HG02610 (cell line): ENCODE data around the gene DHCR7.

Source experiments
- ATAC-seq: cut with Tn5 transposase; IDR thresholded peaks from one replicate; pipeline ENCODE4 v1.9.1; 2021; ENCODE audit warnings: mild to moderate bottlenecking, moderate library complexity; ENCODE audit not compliant: unreplicated experiment

DHCR7 gene

DNA sequence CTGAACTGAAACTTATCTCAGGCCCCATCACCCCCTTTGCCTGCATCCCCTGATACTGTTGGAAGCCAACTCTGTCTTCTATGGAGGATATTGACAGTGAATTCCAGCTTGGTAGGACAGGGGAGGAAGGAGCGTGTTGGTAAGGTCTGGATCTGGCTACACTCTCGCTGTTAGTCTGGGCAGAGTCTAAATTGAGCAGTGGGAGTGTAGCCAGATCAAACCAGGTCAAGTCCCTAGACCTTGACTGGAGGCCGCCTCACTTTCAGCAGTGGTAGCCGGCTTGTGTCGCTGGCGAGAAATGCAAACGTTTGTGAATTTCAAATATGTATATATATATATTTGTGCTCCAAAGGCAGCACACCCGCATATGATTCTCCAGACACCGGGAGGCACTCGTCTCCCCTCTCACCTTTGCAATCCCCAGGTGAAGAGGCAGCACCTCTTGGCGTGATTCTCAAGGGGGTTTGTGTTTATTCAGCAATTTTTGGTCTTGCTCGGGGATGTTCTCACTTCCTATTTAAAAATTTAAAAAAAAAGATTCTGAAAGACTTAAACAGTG is 26.7 kb downstream of the DHCR7 start:
- ATAC-seq = no peak

DNA sequence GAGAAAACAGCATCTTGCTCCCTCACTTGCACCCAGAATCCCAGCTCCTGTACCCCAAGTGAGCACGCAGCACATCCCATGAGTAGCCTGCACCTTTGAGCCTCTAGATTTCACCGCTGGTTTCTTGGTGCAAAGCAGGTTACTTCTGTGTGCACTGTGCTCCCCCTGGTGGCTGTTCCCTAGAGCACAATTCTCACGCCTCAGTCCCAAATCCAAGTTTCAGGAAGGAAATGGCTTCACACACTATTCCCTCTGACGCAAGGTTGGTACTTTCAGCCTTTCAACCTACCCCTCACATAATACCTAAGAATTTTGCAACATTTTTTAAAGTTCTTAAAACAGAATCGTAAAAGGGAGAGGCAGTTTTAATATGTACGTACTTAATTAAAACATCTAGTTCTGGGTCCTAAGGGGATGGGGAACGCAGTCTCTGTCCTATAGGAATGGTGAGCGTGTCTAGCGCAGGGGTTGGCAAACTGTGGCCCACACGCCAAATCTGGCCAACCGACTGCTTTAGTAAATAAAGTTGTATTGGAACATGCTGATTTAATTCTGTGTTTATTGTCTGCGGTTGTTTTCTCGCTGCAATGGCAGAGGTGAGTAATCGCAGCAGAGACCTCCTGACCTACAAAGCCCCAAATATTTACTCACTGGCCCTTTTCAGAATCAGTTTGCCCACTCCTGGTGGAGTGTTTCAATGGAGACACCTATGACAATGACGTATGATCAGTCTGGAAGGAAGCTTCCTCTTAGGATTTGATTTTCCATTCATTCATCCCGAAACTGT is 27.5 kb downstream of the DHCR7 start:
- no peak for ATAC-seq

- no peak for ATAC-seq
Observed at GRCh38 chr11:71418643-71419042, 29.6 kb downstream of the DHCR7 start.

GRCh38 chr11:71414645-71415044 is 33.5 kb downstream of the DHCR7 start:
- no peak for ATAC-seq

- ATAC-seq = no peak
Observed at GRCh38 chr11:71410363-71410966, 37.7 kb downstream of the DHCR7 start.

DNA sequence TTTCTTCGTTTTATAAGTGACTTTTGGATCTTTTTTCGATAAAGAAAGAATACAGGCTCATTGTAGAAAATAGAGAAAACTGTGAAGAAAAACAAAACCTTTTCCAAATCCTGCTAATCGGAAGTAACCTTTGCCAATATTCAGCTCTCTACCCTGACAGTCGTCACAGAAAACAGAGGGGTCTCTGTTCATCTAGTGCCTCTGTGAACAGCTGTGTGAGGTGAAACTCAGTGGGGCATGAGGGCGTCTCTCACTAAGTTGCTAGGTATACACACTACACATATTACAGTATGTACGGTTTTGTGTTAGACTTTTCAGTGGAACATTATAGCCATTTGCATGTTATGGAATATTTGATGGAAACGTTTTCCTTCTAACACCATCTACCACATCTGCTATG is 39.4 kb downstream of the DHCR7 start:
- ATAC-seq = no peak

DNA sequence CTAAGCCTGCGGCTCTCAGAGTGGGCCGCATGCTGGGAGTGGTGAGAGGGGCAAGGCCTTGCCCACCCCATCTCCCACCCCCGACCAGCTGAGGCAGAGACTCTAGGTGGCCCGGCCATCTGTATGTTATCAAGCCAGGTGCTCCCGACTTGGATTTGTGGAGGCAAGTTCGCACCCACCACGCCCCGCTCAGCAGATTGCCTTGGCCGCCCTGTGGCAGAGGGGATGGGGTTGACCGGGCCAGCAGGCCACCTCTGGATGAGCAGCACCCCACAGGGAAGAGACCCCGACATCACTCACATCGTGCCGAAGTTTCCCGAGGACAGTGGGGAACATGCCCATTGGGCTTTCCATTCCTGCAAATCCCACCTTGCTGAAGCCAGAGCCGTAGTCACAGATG is 40.8 kb downstream of the DHCR7 start:
- no peak for ATAC-seq

DNA sequence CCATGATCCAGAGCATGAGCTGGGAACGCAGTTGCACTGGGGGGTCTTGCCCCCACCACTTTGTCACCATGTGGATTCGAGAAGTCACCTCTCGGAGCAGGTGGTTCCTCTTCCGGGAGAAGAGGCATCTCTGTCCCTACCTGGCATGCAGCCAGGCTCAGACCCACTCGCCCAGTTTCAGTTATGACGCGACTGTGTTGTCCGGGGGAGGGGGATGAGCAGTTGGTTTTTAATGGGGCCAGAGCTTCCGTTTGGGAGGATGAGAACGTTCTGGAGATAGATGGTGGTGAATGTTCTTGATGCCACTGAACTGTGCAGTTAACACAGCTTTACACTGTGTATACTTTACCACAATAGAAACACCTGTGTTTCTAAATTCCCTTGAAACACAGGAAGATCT is 41.5 kb downstream of the DHCR7 start:
- ATAC-seq = no peak

- ATAC-seq = no peak
Observed at GRCh38 chr11:71404209-71404608, 44.0 kb downstream of the DHCR7 start.

DNA sequence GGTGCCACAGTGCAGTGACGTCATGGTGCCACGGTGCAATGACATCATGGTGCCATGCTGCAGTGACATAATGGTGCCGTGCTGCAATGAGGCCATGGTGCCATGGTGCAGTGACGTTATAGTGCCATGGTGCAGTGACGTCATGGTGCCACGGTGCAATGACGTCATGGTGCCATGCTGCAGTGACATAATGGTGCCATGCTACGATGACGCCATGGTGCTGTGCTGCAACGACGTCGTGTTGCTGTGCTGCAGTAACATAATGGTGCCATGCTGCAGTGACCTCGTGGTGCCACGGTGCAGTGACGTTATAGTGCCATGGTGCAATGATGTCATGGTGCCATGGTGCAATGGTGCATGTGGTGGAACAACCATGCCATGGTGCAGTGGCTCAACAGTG is 45.3 kb downstream of the DHCR7 start:
- no peak for ATAC-seq

DNA sequence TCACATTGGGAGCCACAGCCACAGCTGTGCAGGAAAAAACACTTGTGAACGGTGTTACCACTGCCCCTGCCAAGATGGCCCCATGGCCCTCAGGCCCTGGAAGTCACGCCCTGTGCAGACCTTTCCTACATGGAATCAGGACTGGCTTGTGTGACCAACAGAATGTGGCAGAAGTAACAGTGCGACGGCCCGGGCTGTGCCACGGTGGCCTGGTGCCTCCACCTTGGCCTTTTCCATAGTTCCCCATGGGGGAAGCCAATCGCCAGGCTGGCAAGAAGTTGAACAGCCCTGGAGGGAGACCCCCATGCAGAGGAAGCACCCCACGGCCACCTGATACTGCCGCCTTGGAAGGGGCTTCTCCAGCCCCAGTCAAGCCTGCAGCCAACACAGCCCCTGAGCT is 48.0 kb downstream of the DHCR7 start:
- ATAC-seq = no peak

DNA sequence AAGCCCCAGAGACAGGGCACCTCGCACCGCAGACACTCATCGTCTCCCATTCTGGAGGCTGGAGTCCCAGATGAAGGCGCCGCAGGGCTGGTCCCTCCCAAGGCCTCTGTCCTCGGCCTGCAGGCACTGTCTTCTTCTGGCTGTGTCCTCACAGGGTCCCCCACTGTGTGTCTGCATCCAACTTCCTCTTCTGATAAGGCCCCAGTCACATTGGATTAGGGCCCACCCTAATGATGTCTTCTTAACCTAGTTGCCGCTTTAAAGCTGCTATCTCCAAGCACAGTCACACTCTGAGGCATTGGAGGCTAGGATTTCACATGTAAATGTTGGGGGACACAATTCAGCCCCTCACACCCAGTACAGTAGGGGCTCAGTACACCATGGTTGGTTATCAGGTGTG is 48.9 kb downstream of the DHCR7 start:
- ATAC-seq = no peak

GRCh38 chr11:71397961-71398360 is 50.2 kb downstream of the DHCR7 start:
- no peak for ATAC-seq

DNA sequence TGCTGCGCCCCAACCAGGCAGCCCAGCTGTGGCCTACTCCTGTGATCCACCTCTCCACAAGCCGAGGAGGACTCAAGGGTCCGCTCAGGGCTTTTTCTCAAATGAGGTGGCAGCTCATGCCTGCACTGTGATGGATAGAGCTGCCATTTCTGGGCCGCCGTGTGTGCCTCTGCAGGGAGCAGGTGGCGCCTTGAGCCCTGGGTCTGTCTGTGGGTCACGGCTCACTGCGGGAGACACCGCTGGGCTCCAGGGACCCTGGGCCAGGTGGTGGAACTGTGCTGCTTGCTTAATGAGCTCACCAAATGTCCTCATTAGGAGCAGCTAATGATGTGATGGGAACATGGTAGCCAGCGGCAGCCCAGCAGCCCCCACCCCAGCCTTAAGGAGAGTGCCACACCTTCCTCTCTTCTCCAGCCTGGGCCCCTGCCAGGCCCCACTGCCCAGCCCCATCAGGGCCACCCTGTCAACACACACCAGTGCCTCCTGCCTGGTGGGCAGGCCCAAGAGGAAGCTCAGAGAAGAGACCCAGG is 50.8 kb downstream of the DHCR7 start:
- ATAC-seq = no peak

- no peak for ATAC-seq
Observed at GRCh38 chr11:71396548-71397123, 51.6 kb downstream of the DHCR7 start.

GRCh38 chr11:71395774-71396173 is 52.4 kb downstream of the DHCR7 start:
- ATAC-seq = no peak

DNA sequence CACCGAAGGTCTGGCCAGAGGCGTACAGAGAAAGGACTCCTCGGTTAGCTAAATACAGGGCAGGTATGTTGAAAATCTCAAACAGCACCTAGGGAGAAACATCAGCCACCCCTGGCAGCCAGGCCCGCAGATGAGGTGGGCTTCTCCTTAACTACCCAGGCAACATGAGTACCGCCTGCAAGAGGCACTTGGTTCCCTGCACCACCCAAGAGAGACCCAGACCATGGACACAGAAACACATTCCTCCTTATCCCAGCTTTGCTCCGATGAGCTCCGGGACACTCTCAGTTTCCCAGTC is 53.0 kb downstream of the DHCR7 start:
- ATAC-seq = no peak

GRCh38 chr11:71393283-71393682 is 54.9 kb downstream of the DHCR7 start:
- no peak for ATAC-seq

DNA sequence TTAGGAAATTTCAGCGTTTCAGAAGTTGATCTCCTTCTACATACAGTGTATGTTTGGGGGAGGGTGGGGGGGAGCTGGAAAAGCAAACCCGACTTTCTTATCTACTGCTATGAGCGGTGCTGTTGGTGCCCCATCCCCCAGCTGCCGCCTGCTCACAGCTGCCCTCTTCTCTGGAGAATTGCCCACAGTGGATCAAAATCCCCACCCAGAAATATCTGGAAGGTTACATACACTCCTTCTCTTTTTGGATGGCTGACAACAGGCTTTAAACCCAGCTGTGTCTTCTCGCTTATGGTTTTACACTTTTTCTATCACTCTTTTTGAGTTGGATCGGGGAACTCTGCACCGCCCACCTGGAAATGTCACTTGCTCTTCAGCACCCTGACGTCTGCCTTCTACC is 56.4 kb downstream of the DHCR7 start:
- no peak for ATAC-seq

DNA sequence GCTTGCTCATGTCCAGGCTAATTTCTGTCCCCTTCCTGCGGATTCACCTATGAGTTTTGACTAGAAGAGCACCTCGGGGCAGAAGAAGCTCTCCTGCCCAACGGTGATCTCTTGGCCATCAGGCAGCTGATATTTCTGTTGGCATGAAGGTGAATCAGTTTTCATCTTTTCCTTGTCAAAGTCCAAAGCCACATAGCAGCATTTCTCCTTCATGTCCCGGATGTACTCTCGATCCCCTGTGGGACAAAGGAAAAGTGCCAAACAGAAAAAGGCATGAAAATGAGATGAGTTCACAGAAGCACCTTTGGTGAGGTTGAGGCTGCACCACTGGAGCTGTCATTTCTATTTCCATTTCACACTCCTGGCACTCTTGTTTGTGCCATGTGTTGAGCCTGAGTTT is 56.8 kb downstream of the DHCR7 start:
- ATAC-seq = no peak

GRCh38 chr11:71388637-71389235 is 59.5 kb downstream of the DHCR7 start:
- ATAC-seq = no peak
